Heart left ventricle (tissue), 16 donors: Measurements from ENCODE around the gene LGALS7B. TPM values are rescaled to one million over a fixed set of nuclear protein-coding genes. Genes with fewer than 3 reads are reported as not detected.

Experiments
- ATAC-seq, 4 donors: fragments of 200-7000 bp; cut with Tn5 transposase; one replicate each; pipeline ENCODE4 v1.9.1; 2020 to 2022; ENCODE audit warnings: moderate library complexity in 4 of 4, mild to moderate bottlenecking in 3 of 4, moderate number of reproducible peaks in 1 of 4
- DNase-seq, 5 donors: peaks; one replicate each; pipeline ENCODE4 v3.0.0-alpha.2; 2020
- H3K27ac ChIP-seq, 12 donors: fragments of 200-600 bp; sonication (generic) in 4 of 12; one replicate each; pipeline versions ENCODE4 v1.5.0 to v1.8.0; 2016 to 2022; ENCODE audit warnings: mild to moderate bottlenecking in 2 of 12
- H3K27me3 ChIP-seq, 9 donors: fragments of 200-600 bp; sonication (generic) in 2 of 9; one replicate each; pipeline versions ENCODE4 v1.5.1 to v1.8.0; 2016 to 2022; ENCODE audit warnings: mild to moderate bottlenecking in 3 of 9
- H3K36me3 ChIP-seq, 9 donors: fragments of 200-600 bp; sonication (generic) in 2 of 9; one replicate each; pipeline versions ENCODE4 v1.5.0 to v1.8.0; 2018 to 2022; ENCODE audit warnings: mild to moderate bottlenecking in 2 of 9
- H3K4me1 ChIP-seq, 12 donors: fragments of 200-600 bp; sonication (generic) in 4 of 12; one replicate each; pipeline versions ENCODE4 v1.5.0 to v1.8.0; 2016 to 2022; ENCODE audit warnings: mild to moderate bottlenecking in 3 of 12
- H3K4me3 ChIP-seq, 12 donors: fragments of 200-600 bp; sonication (generic) in 4 of 12; one replicate each; pipeline versions ENCODE4 v1.5.0 to v1.8.0; 2017 to 2022; ENCODE audit warnings: mild to moderate bottlenecking in 9 of 12, moderate library complexity in 4 of 12
- H3K9me3 ChIP-seq, 12 donors: fragments of 200-600 bp; sonication (generic) in 4 of 12; one replicate each; pipeline versions ENCODE4 v1.5.0 to v1.8.0; 2016 to 2022; ENCODE audit warnings: mild to moderate bottlenecking in 1 of 12
- POLR2A ChIP-seq, 2 donors: fragments of 450-650 bp; IDR thresholded peaks; one replicate each; pipeline ENCODE4 v1.6.1; 2017; ENCODE audit warnings: antibody characterized with exemption in 2 of 2, mild to moderate bottlenecking in 2 of 2, moderate library complexity in 2 of 2
- WGBS, 4 donors: extraction: QIAGEN DNeasy Blood & Tissue Kit in 2 of 4; methylation state at CpG; one replicate each; pipeline versions ENCODE4 v1.1.5 to v1.1.7; 2013 to 2018; 5-methylcytosine and 5-hydroxymethylcytosine counted together
- intact Hi-C, 10 donors: fragments of 100-400 bp; cut with DNase I; formaldehyde crosslinking; loops; one replicate each; pipeline versions ENCODE4 v1.11.1 to v1.14.2; 2022
- long read RNA-seq, 3 donors: library from polyadenylated mRNA; unstranded; transcript quantifications; one replicate each; pipeline ENCODE4 v2.0.0, GENCODE V29; 2020 to 2021
- polyA plus RNA-seq, 2 donors: library from polyadenylated mRNA; stranded (reverse); fragments of 200-250 nt; gene quantifications; one replicate each; pipeline ENCODE4 v1.2.3, GENCODE V29; 2013
- total RNA-seq, 9 donors: library from RNA; depleted of rRNA in 2 of 9; stranded (reverse); fragments of >200 nt in 2 of 9; fragmentation: NEBNext Ultra II Directional in 3 of 9; extraction: Animal tissue kit (Norgen Biotek cat#: 25700) in 3 of 9; gene quantifications; one replicate each; pipeline versions ENCODE4 v1.1.0 to v1.2.4, GENCODE V29; 2016 to 2023
- TF ChIP-seq, protein P1 (sequence below), 12 donors: fragments of 200-600 bp; sonication (generic) in 4 of 12; IDR thresholded peaks; one replicate each; pipeline versions ENCODE4 v1.5.0 to v1.8.0; 2018 to 2022; ENCODE audit warnings: antibody characterized with exemption in 12 of 12, mild to moderate bottlenecking in 5 of 12
- donor health status: ischemic (EF 13 %, LVEDD 7.1; RV severe dilation, severe dysfunction).
- donor health status: healthy with polysubstance abuse.
- donor health status: DM: no; HTN: yes; CAD: no.
- donor health status: DM: no; HTN: no; CAD: no.
- donor health status: ischemic (EF 25% LVEDD 6.9; RV normal size, moderate dysfunction).
- donor health status: ischemic (EF 25% LVEDD 5.7; RV mildly dilated, moderate dysfunction).
- donor health status: healthy.
- donor health status: DM: yes; HTN: yes; CAD: no.
- donor health status: ischemic (EF 35%, LVEDD 5.7; RV mildly dilated, moderate dysfunction).
- donor health status: nonischemic (EF 11% LVEDD 7.7; RV severe dilation, severe dysfunction).
- donor health status: DM: yes; HTN: yes; CAD: no.
- donor health status: PGD.
- donor health status: ischemic (EF 29% LVEDD 5.4; RV normal size, mild dysfunction).
- donor health status: nonischemic (EF 23%, LVEDD 6.1; RV moderate dilation, normal function).

Gene LGALS7B
- total RNA-seq = not detected
- polyA plus RNA-seq = not detected
- long read RNA-seq, donor 1 = 0 reads
- long read RNA-seq, donor 2 = 0 reads
- long read RNA-seq, donor 3 = 0 reads

DNA sequence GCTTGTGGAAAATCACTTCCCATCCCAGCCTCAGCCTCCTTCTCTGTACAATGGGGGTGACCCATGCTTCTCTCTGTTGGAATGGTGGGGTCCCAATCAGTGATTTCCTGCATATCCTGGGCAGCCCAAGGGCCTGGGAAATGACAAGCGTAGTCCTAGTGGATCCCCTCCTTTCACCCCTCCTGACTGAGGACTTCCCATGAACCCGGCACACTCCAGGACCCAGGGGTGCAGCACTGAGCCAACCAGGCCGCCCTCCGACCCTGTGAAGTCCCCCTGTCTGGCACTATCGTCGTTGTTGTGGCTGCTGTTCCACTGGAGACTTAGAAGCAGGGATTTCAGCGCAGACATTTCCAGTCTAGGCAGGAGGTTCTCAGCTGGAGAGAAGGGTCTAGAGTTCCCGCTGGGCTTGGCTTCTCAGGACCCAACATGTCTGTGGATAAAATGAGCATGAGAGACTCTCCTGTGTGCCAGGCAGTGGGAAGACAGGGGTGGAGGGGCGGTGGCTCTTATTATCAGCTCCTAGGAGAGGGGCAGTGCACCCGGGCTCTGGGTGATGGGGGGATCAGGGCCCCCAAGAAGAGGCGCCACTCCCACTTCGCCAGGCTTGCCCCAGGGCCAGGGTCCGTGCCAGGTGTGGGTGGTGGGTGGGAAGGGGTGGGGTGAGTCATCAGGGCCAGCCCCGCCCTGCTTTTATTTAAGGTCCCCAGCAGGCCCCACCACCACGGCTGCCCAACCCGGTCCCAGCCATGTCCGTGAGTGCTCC, at the start of gene LGALS7B:
LGALS7B (plus strand) TSS at position 723 of the 766 bp plus-strand sequence; CDS start at position 750, 27 bp downstream.
- no peak within 1 kb of the TSS for H3K27ac ChIP-seq
- no peak within 1 kb of the TSS for H3K4me3 ChIP-seq
- 78 to 82% (median 80%) methylated on average over 8 to 13 of the region's 17 CpGs for WGBS, 4 donors
- peaks cover 0 to 5% (median 0%) of the 10 kb centered on the region in 12 donors for H3K4me1 ChIP-seq
- TF ChIP-seq POLR2A (IDR thresholded peaks at IDR 0.05) = no peak
- TF ChIP-seq, protein P1, sequence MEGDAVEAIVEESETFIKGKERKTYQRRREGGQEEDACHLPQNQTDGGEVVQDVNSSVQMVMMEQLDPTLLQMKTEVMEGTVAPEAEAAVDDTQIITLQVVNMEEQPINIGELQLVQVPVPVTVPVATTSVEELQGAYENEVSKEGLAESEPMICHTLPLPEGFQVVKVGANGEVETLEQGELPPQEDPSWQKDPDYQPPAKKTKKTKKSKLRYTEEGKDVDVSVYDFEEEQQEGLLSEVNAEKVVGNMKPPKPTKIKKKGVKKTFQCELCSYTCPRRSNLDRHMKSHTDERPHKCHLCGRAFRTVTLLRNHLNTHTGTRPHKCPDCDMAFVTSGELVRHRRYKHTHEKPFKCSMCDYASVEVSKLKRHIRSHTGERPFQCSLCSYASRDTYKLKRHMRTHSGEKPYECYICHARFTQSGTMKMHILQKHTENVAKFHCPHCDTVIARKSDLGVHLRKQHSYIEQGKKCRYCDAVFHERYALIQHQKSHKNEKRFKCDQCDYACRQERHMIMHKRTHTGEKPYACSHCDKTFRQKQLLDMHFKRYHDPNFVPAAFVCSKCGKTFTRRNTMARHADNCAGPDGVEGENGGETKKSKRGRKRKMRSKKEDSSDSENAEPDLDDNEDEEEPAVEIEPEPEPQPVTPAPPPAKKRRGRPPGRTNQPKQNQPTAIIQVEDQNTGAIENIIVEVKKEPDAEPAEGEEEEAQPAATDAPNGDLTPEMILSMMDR (IDR thresholded peaks at IDR 0.05) = no peak
- ATAC-seq (no peak), DNase-seq (no peak)
- intact Hi-C loops = no loop called here
- H3K27me3 ChIP-seq = no peaks in the 10 kb centered on the region
- no peaks in the 10 kb centered on the region for H3K9me3 ChIP-seq
- H3K36me3 ChIP-seq = no peaks in the 10 kb centered on the region

DNA sequence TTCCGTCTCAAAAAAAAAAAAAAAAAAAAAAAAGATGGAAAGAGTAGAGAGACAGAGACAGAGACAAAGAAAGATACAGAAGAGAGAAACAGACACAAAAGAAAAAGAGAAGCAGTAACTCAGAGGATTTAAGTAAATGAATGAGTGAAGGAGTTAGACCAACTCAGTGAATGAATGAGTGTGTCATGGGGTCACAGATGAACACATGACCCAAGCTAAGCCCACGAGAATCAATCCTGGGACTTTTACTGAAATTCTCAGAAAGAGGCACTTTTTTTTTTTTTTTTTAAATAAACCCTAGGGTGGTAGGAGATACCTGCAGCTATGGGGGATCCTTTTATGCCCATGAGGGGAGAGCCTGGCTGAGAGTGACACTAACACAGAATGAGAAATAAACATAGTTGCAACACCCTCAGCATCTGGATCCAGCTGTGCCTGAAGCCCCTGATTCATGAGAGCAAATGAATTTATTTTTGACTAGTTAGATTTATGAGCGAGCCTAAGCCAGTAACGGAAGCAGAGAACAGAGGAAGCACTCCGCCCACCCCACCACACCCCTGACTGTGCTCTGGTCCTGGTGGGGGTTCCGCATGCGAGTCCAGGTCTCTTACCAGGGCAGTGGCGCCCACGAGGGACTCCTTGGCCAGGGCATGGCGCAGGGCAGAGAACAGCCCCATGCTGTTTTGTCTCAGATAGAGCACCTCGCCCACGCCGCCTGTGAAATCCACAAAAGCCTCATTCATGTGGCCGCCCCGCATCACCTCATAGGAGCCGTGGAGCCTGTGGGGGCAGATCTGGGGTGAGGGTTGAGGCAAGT, 49.4 kb upstream of the LGALS7B start:
- no peaks in the 10 kb centered on the region for H3K9me3 ChIP-seq
- H3K27me3 ChIP-seq = no peaks in the 10 kb centered on the region
- H3K4me1 ChIP-seq = peaks cover 0 to 18% (median 6%) of the 10 kb centered on the region in 12 donors
- peak in 1 of 5 donors; percentile 27 for DNase-seq
- ATAC-seq = no peak
- WGBS, 4 donors = 80 to 86% (median 85%) methylated on average over 15 to 16 of the region's 16 CpGs
- no peaks in the 10 kb centered on the region for H3K36me3 ChIP-seq
- TF ChIP-seq, protein P1 (IDR thresholded peaks at IDR 0.05) = no peak
- TF ChIP-seq POLR2A (IDR thresholded peaks at IDR 0.05) = no peak
- intact Hi-C loops = loop anchor here in 2 of 10 donors (10.0 kb wide), 3 partner anchors 65 to 185 kb away; partner anchors contain the start of gene HNRNPL (in 1 of the 2)
- no peak overlapping the region for H3K27ac ChIP-seq
- H3K4me3 ChIP-seq = no peak overlapping the region

DNA sequence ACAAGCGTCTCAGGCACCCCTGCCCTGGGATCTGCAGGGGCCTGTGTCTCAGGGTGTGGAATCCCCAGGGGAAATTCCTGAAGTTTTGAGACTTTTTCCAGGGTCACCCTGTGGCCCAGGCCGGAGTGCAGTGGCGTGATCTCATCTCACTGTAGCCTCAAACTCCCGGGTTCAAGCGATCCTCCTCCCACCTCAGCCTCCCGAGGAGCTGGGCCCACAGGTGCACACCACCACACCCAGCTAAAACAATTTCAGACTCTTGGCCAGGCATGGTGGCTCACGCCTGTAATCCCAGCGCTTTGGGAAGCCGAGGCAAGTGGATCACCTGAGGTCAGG, 48.8 kb upstream of the LGALS7B start:
- Histone ChIP-seq H3K4me3 (no peak overlapping the region), H3K27me3 (no peaks in the 10 kb centered on the region), H3K9me3 (no peaks in the 10 kb centered on the region), H3K4me1 (peaks cover 0 to 12% (median 4%) of the 10 kb centered on the region in 12 donors), H3K27ac (no peak overlapping the region), H3K36me3 (no peaks in the 10 kb centered on the region)
- ATAC-seq (no peak), DNase-seq (no peak)
- WGBS, 4 donors = 92 to 97% (median 92%) methylated on average over 8 to 9 of the region's 9 CpGs
- no peak for TF ChIP-seq POLR2A (IDR thresholded peaks at IDR 0.05)
- TF ChIP-seq, protein P1 (IDR thresholded peaks at IDR 0.05) = no peak
- intact Hi-C loops = no loop called here

DNA sequence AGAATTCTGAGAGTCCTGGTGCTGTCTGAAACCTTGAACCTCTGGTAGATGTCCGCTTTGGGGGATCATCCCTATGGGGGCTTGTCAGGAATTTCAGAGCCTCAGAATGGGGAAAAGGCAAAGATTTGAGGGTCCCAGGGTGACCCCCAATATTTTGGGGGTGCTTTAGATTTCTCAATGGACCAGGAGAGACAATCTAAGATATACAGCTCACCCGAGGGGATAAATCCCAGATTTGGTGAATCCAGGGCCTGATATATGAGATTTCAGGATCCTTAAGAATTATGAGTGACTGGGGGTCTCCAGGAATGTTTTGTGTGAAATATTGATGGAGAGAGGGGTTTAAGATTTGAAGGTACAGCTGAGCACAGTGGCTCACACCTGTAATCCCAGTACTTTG, 48.1 kb upstream of the LGALS7B start:
- peaks cover 0 to 11% (median 4%) of the 10 kb centered on the region in 12 donors for H3K4me1 ChIP-seq
- DNase-seq (no peak), ATAC-seq (no peak)
- H3K27me3 ChIP-seq = no peaks in the 10 kb centered on the region
- intact Hi-C loops = no loop called here
- TF ChIP-seq POLR2A (IDR thresholded peaks at IDR 0.05) = no peak
- TF ChIP-seq, protein P1 (IDR thresholded peaks at IDR 0.05) = no peak
- no peak overlapping the region for H3K27ac ChIP-seq
- no peaks in the 10 kb centered on the region for H3K36me3 ChIP-seq
- H3K4me3 ChIP-seq = no peak overlapping the region
- 93 to 99% (median 96%) methylated on average over 2 of the region's 2 CpGs for WGBS, 4 donors
- H3K9me3 ChIP-seq = no peaks in the 10 kb centered on the region
